DND-41 (cell line): ENCODE measurements around the gene OBSL1.

Experiments
- ATAC-seq: fragments of 200-7000 bp; cut with Tn5 transposase; 3 replicates; pipeline ENCODE4 v1.9.1; 2021; ENCODE audit warnings: low read depth; ENCODE audit not compliant: insufficient read depth
- DNase-seq: peaks from one replicate; pipeline ENCODE4 v3.0.0-alpha.2; 2020
- H2AFZ ChIP-seq: 2 replicates; pipeline ENCODE4 v1.6.0; 2012; ENCODE audit warnings: low read depth, low read length
- H3K27ac ChIP-seq: 2 replicates; pipeline ENCODE4 v1.5.1; 2012; ENCODE audit warnings: low read length, inconsistent platforms
- H3K27me3 ChIP-seq: fragments of 200-600 bp; sonication (generic); 2 replicates; pipeline ENCODE4 v1.6.0; 2012; ENCODE audit warnings: low read length, mild to moderate bottlenecking, inconsistent platforms; ENCODE audit not compliant: insufficient read depth, poor library complexity
- H3K36me3 ChIP-seq: 2 replicates; pipeline ENCODE4 v1.5.1; 2012; ENCODE audit warnings: low read length, inconsistent platforms; ENCODE audit not compliant: insufficient read depth
- H3K4me1 ChIP-seq: 2 replicates; pipeline ENCODE4 v1.5.1; 2012; ENCODE audit warnings: mild to moderate bottlenecking, low read length; ENCODE audit not compliant: insufficient read depth
- H3K4me2 ChIP-seq: 2 replicates; pipeline ENCODE4 v1.6.0; 2012; ENCODE audit warnings: mild to moderate bottlenecking, moderate library complexity, low read length, inconsistent platforms; ENCODE audit not compliant: insufficient read depth
- H3K4me3 ChIP-seq, 2 experiments: fragments of 200-600 bp in 1 of 2; shearing (Covaris generic) in 1 of 2; 2 replicates each; pipeline ENCODE4 v1.5.1; 2012 to 2016; ENCODE audit warnings: inconsistent platforms in 2 of 2, low read length in 2 of 2, mild to moderate bottlenecking in 2 of 2, low read depth in 1 of 2, moderate library complexity in 1 of 2
- H3K79me2 ChIP-seq: 2 replicates; pipeline ENCODE4 v1.6.0; 2012; ENCODE audit warnings: low read length, inconsistent platforms; ENCODE audit not compliant: insufficient read depth
- H3K9ac ChIP-seq: 2 replicates; pipeline ENCODE4 v1.6.0; 2012; ENCODE audit warnings: low read depth, mild to moderate bottlenecking, inconsistent platforms, low read length, moderate library complexity
- H3K9me3 ChIP-seq: 2 replicates; pipeline ENCODE4 v1.5.1; 2012; ENCODE audit warnings: low read length, moderate library complexity, mild to moderate bottlenecking, inconsistent platforms; ENCODE audit not compliant: insufficient read depth, severe bottlenecking
- H4K20me1 ChIP-seq: 2 replicates; pipeline ENCODE4 v1.6.0; 2012; ENCODE audit warnings: low read length; ENCODE audit not compliant: insufficient read depth
- EZH2 ChIP-seq: IDR thresholded peaks from 3 replicates; pipeline ENCODE4 v1.6.1; 2012; ENCODE audit warnings: borderline replicate concordance, low read depth, mild to moderate bottlenecking, moderate library complexity, low read length, inconsistent platforms; ENCODE audit not compliant: severe bottlenecking
- TF ChIP-seq, protein P1 (sequence below): IDR thresholded peaks from 2 replicates; pipeline ENCODE4 v1.5.1; 2012; ENCODE audit warnings: borderline replicate concordance, low read length, moderate library complexity, mild to moderate bottlenecking; ENCODE audit not compliant: poor library complexity, severe bottlenecking; ENCODE audit errors: extremely low read depth

OBSL1 gene

GRCh38 chr2:219614076-219614860, 42.9 kb upstream of the OBSL1 start:
- no peak for TF ChIP-seq EZH2
- TF ChIP-seq, protein P1, sequence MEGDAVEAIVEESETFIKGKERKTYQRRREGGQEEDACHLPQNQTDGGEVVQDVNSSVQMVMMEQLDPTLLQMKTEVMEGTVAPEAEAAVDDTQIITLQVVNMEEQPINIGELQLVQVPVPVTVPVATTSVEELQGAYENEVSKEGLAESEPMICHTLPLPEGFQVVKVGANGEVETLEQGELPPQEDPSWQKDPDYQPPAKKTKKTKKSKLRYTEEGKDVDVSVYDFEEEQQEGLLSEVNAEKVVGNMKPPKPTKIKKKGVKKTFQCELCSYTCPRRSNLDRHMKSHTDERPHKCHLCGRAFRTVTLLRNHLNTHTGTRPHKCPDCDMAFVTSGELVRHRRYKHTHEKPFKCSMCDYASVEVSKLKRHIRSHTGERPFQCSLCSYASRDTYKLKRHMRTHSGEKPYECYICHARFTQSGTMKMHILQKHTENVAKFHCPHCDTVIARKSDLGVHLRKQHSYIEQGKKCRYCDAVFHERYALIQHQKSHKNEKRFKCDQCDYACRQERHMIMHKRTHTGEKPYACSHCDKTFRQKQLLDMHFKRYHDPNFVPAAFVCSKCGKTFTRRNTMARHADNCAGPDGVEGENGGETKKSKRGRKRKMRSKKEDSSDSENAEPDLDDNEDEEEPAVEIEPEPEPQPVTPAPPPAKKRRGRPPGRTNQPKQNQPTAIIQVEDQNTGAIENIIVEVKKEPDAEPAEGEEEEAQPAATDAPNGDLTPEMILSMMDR: no peak
- Histone ChIP-seq H3K27me3 (no peaks in the 10 kb centered on the region), H4K20me1 (no peaks in the 10 kb centered on the region)

GRCh38 chr2:219613461-219614070, 42.2 kb upstream of the OBSL1 start:
- Histone ChIP-seq H3K9ac (no peak overlapping the region), H3K36me3 (peaks cover 41% of the 10 kb centered on the region), H4K20me1 (no peaks in the 10 kb centered on the region), H3K79me2 (no peaks in the 10 kb centered on the region), H3K4me2 (no peak overlapping the region), H2AFZ (no peak overlapping the region), H3K9me3 (no peaks in the 10 kb centered on the region), H3K4me3 (no peak overlapping the region), H3K27ac (no peak overlapping the region), H3K4me1 (no peaks in the 10 kb centered on the region), H3K27me3 (no peaks in the 10 kb centered on the region)
- no peak for DNase-seq
- no peak for ATAC-seq
- TF ChIP-seq, protein P1: no peak

More at GRCh38 chr2:219614076-219614860, 42.9 kb upstream of the OBSL1 start:
- no peak for DNase-seq
- Histone ChIP-seq H3K4me2 (no peak overlapping the region), H3K27ac (no peak overlapping the region), H3K36me3 (peaks cover 34% of the 10 kb centered on the region), H3K9me3 (no peaks in the 10 kb centered on the region), H2AFZ (no peak overlapping the region), H3K4me3 (no peak overlapping the region), H3K9ac (no peak overlapping the region), H3K79me2 (no peaks in the 10 kb centered on the region), H3K4me1 (no peaks in the 10 kb centered on the region)
- no peak for ATAC-seq

DNA sequence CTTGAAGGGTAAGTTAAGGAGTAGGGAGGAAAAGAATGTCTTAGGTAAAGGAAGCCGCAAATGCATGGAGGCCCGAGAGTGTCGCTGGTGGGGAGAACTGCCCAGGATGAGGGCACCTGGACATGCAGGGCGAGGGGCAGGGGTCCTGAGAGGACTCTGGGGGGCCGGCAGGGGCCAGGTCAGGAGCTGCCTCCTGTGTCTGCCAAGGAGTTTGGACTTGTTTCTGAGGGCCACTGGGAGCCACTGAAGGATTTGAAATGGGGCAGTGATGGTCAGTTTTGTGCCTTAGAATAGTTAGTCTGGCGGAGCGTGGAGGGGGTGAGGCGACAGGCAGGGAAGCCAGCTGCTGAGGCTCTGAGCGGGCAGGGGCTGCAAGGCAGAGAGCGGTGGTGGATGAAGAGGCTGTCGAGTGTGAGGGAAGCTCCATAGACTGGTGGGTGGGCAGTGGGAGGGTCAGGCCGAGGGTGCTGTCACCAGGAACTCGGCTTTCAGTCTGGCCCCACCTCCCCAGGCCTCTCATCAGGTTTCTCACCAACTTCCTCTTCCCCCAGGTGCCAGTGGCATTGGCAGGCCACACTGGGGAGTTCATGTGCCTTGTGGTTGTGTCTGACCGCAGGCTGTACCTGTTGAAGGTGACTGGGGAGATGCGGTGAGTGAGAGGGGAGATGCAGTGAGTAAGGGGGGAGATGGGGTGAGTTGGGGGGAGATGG, 41.4 kb upstream of the OBSL1 start:
- TF ChIP-seq EZH2: no peak
- TF ChIP-seq, protein P1: no peak
- H3K9ac ChIP-seq: no peak overlapping the region
- H3K4me2 ChIP-seq: no peak overlapping the region
- H3K36me3 ChIP-seq: peaks cover 49% of the 10 kb centered on the region
- ATAC-seq: no peak
- H3K4me3 ChIP-seq: no peak overlapping the region
- no peak overlapping the region for H2AFZ ChIP-seq
- no peaks in the 10 kb centered on the region for H3K4me1 ChIP-seq
- H3K27me3 ChIP-seq: no peaks in the 10 kb centered on the region
- no peak for DNase-seq
- H4K20me1 ChIP-seq: no peaks in the 10 kb centered on the region
- H3K9me3 ChIP-seq: no peaks in the 10 kb centered on the region
- H3K27ac ChIP-seq: no peak overlapping the region
- no peaks in the 10 kb centered on the region for H3K79me2 ChIP-seq
